Transverse colon (tissue), 4 donors: ENCODE data around the gene KREMEN2.

Source experiments
- POLR2A ChIP-seq: fragments of 450-650 bp; IDR thresholded peaks from one replicate; pipeline ENCODE4 v1.6.1; 2016; ENCODE audit warnings: antibody characterized with exemption, mild to moderate bottlenecking, moderate library complexity
- POLR2AphosphoS5 ChIP-seq, 3 donors: sonication (generic); formaldehyde crosslinking; IDR thresholded peaks; one replicate each; pipeline ENCODE4 v1.6.1; 2016; ENCODE audit warnings: antibody characterized with exemption in 3 of 3
- TF ChIP-seq, protein P1 (sequence below), 5 experiments: fragments of 200-600 bp in 3 of 5; fragments of 450-650 bp in 2 of 5; sonication (generic) in 3 of 5; IDR thresholded peaks; 1 replicate in 2 of 5; 2 replicates in 3 of 5; pipeline ENCODE4 v1.5.1; 2016 to 2017; ENCODE audit warnings: antibody characterized with exemption in 5 of 5, inconsistent platforms in 3 of 5, mild to moderate bottlenecking in 2 of 5, moderate library complexity in 1 of 5

DNA sequence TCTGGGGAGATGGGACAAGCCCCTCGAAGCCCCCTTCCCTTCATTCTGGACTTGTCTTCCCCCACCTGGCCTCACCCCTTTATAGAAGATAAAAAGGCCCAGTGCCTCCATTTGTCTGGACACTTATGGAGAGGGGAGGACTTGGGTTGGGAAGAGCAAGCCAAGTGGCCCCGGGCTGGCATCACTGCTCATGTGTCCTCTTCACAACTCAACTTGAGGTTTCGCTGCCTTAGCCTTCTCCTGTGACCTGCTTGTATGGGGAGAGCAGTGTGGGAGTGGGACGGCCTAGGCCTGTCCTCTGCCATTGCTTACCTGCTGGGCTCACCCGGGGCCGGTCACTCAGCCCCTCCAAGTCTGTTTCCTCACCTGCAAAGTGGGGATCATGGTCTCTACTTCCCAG, 6.5 kb downstream of the KREMEN2 start:
- TF ChIP-seq POLR2A (no peak), POLR2AphosphoS5 (IDR thresholded peaks at IDR 0.05) (no peak)
- TF ChIP-seq, protein P1, sequence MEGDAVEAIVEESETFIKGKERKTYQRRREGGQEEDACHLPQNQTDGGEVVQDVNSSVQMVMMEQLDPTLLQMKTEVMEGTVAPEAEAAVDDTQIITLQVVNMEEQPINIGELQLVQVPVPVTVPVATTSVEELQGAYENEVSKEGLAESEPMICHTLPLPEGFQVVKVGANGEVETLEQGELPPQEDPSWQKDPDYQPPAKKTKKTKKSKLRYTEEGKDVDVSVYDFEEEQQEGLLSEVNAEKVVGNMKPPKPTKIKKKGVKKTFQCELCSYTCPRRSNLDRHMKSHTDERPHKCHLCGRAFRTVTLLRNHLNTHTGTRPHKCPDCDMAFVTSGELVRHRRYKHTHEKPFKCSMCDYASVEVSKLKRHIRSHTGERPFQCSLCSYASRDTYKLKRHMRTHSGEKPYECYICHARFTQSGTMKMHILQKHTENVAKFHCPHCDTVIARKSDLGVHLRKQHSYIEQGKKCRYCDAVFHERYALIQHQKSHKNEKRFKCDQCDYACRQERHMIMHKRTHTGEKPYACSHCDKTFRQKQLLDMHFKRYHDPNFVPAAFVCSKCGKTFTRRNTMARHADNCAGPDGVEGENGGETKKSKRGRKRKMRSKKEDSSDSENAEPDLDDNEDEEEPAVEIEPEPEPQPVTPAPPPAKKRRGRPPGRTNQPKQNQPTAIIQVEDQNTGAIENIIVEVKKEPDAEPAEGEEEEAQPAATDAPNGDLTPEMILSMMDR (IDR thresholded peaks at IDR 0.05) = no peak
